HepG2 (cell line): ENCODE results near the gene LRP10. TPM values are rescaled to one million over a fixed set of nuclear protein-coding genes. Genes with fewer than 3 reads are reported as not detected.

Experiments
- ATAC-seq: fragments of 200-7000 bp; cut with Tn5 transposase; 3 replicates; pipeline ENCODE4 v1.9.1; 2020; ENCODE audit warnings: mild to moderate bottlenecking, moderate library complexity
- BruUV-seq: library from RNA; stranded (reverse); fragments of 400-500 nt; replicated peaks from 2 replicates; lab custom pipeline; 2021; lab: Mats Ljungman, UMichigan
- CTCF ChIA-PET: fragments of 300-600 bp; formaldehyde crosslinking; extraction: SDS; loops from one replicate; lab custom pipeline; 2021; ENCODE audit warnings: low total read pairs, inconsistent platforms, low intra/inter-chr PET ratio; lab: Yijun Ruan, JAX
- POLR2A ChIA-PET: fragments of 350-600 bp; sonication (Branson Sonifier 250); formaldehyde crosslinking; loops from one replicate; lab custom pipeline; 2020; ENCODE audit warnings: antibody characterized with exemption, inconsistent platforms; lab: Yijun Ruan, JAX
- DNase-seq: peaks from one replicate; pipeline ENCODE4 v3.0.0-alpha.2; 2015; ENCODE audit warnings: low spot score
- FAIRE-seq: peaks from 3 replicates; lab custom pipeline; 2011; peaks lifted over from hg19 to GRCh38; lab: Jason Lieb, UNC
- H2AFZ ChIP-seq: one replicate; pipeline ENCODE4 v1.6.1; 2011; ENCODE audit warnings: low read length, inconsistent platforms
- H3K27ac ChIP-seq: fragments of 300-600 bp; 3 replicates; pipeline ENCODE4 v1.8.0; 2011; ENCODE audit warnings: mixed run types, mild to moderate bottlenecking, mixed read lengths, low read length, inconsistent platforms; ENCODE audit not compliant: insufficient read depth; ENCODE audit errors: extremely low read length
- H3K27me3 ChIP-seq, 2 experiments: fragments of 200-600 bp in 1 of 2; 2 replicates in 1 of 2; 3 replicates in 1 of 2; pipeline versions ENCODE4 v1.6.0 to v1.8.0; 2011; ENCODE audit warnings: low read length in 2 of 2, mild to moderate bottlenecking in 2 of 2, moderate library complexity in 2 of 2, inconsistent platforms in 1 of 2; ENCODE audit not compliant: insufficient read depth in 2 of 2, control insufficient read depth in 1 of 2
- H3K36me3 ChIP-seq, 2 experiments: fragments of 200-600 bp in 1 of 2; replicated peaks in 1 of 2; 2 replicates in 1 of 2; 3 replicates in 1 of 2; pipeline versions ENCODE4 v1.5.1 to v1.8.0; 2011; ENCODE audit warnings: low read length in 2 of 2, inconsistent platforms in 1 of 2; ENCODE audit not compliant: insufficient read depth in 2 of 2, control insufficient read depth in 1 of 2
- H3K4me1 ChIP-seq: 2 replicates; pipeline ENCODE4 v1.5.1; 2012; ENCODE audit warnings: low read length, inconsistent platforms; ENCODE audit not compliant: insufficient read depth
- H3K4me2 ChIP-seq: 2 replicates; pipeline ENCODE4 v1.6.0; 2011; ENCODE audit warnings: low read depth, low read length, inconsistent platforms
- H3K4me3 ChIP-seq, 3 experiments: fragments of 200-600 bp in 1 of 3; sonication (generic), shearing (Covaris generic) in 1 of 3; replicated peaks in 1 of 3; 2 replicates each; pipeline ENCODE4 v1.5.1; 2011 to 2016; ENCODE audit warnings: low read length in 3 of 3, inconsistent platforms in 2 of 3, low read depth in 2 of 3, mild to moderate bottlenecking in 2 of 3, control low read depth in 1 of 3, mixed read lengths in 1 of 3; ENCODE audit not compliant: insufficient read depth in 1 of 3
- H3K79me2 ChIP-seq: one replicate; pipeline ENCODE4 v1.6.1; 2011; ENCODE audit warnings: low read length, inconsistent platforms; ENCODE audit not compliant: insufficient read depth
- H3K9ac ChIP-seq: 2 replicates; pipeline ENCODE4 v1.6.0; 2011; ENCODE audit warnings: mild to moderate bottlenecking, low read depth, low read length, inconsistent platforms; ENCODE audit not compliant: insufficient read depth
- H3K9me3 ChIP-seq: 2 replicates; pipeline ENCODE4 v1.5.1; 2012; ENCODE audit warnings: mild to moderate bottlenecking, low read length
- H4K20me1 ChIP-seq: 2 replicates; pipeline ENCODE4 v1.6.0; 2011; ENCODE audit warnings: inconsistent platforms, mild to moderate bottlenecking, low read length, moderate library complexity; ENCODE audit not compliant: insufficient read depth
- CC2D1A ChIP-seq: sonication (generic); formaldehyde crosslinking; IDR thresholded peaks from 2 replicates; pipeline ENCODE4 v1.8.1; 2023; ENCODE audit warnings: mild to moderate bottlenecking, missing genetic modification reagents
- HOXA3 ChIP-seq: sonication (generic); formaldehyde crosslinking; IDR thresholded peaks from 2 replicates; pipeline ENCODE4 v1.5.0; 2020; ENCODE audit warnings: missing genetic modification reagents
- MEF2D ChIP-seq: sonication (generic); formaldehyde crosslinking; IDR thresholded peaks from 2 replicates; pipeline ENCODE4 v1.5.1; 2020; ENCODE audit warnings: mild to moderate bottlenecking, missing genetic modification reagents
- SALL1 ChIP-seq: sonication (generic); formaldehyde crosslinking; IDR thresholded peaks from 2 replicates; pipeline ENCODE4 v1.8.0; 2022; ENCODE audit warnings: mild to moderate bottlenecking, missing genetic modification reagents
- ZBTB33 ChIP-seq: sonication (generic); formaldehyde crosslinking; IDR thresholded peaks from 2 replicates; pipeline ENCODE4 v1.4.0; 2020; ENCODE audit warnings: missing genetic modification reagents
- ZMYM3 ChIP-seq: sonication (generic); formaldehyde crosslinking; IDR thresholded peaks from 2 replicates; pipeline ENCODE4 v1.5.1; 2020; ENCODE audit warnings: mild to moderate bottlenecking, missing genetic modification reagents
- ZNF280D ChIP-seq: sonication (generic); formaldehyde crosslinking; IDR thresholded peaks from 2 replicates; pipeline ENCODE4 v1.5.1; 2020; ENCODE audit warnings: mild to moderate bottlenecking, missing genetic modification reagents
- ZNF292 ChIP-seq: sonication (generic); formaldehyde crosslinking; IDR thresholded peaks from 2 replicates; pipeline ENCODE4 v1.8.1; 2022; ENCODE audit warnings: mild to moderate bottlenecking, low read depth, missing genetic modification reagents, borderline replicate concordance
- ZNF569 ChIP-seq: sonication (generic); formaldehyde crosslinking; IDR thresholded peaks from 2 replicates; pipeline ENCODE4 v1.5.0; 2020; ENCODE audit warnings: mild to moderate bottlenecking, missing genetic modification reagents, moderate library complexity, borderline replicate concordance
- ZNF574 ChIP-seq: sonication (generic); formaldehyde crosslinking; IDR thresholded peaks from 2 replicates; pipeline ENCODE4 v1.4.0; 2020; ENCODE audit warnings: missing genetic modification reagents
- ZNF614 ChIP-seq: IDR thresholded peaks from 2 replicates; pipeline ENCODE4 v1.6.1; 2018; ENCODE audit warnings: missing biosample characterization, missing genetic modification reagents, inconsistent platforms, borderline replicate concordance
- ZNF644 ChIP-seq: IDR thresholded peaks from 2 replicates; pipeline ENCODE4 v1.6.1; 2016; ENCODE audit warnings: low read depth
- ZNF770 ChIP-seq: sonication (generic); formaldehyde crosslinking; IDR thresholded peaks from 2 replicates; pipeline ENCODE4 v1.5.0; 2020; ENCODE audit warnings: mild to moderate bottlenecking, missing genetic modification reagents
- WGBS: methylation state at CpG from one replicate; pipeline ENCODE4 v1.1.6; 2017; ENCODE audit warnings: low lambda C conversion rate; 5-methylcytosine and 5-hydroxymethylcytosine counted together
- in situ Hi-C: cut with HindIII; loops from 2 replicates; pipeline ENCODE4 v1.10.0; 2017; ENCODE audit warnings: low pct_unique_long_range_greater_than_20kb; ENCODE audit not compliant: extremely low pct_ligation_motif_present
- intact Hi-C: fragments of 100-400 bp; cut with micrococcal nuclease; formaldehyde crosslinking; loops from one replicate; pipeline ENCODE4 v1.10.0; 2022; ENCODE audit not compliant: unreplicated experiment
- polyA plus RNA-seq, 8 experiments: library from polyadenylated mRNA; depleted of rRNA in 3 of 8; stranded (reverse) in 7 of 8; unstranded in 1 of 8; fragments of >200 nt; fragmentation: Illumina TruSeq in 4 of 8; extraction: Trizol in 4 of 8; gene quantifications; 2 replicates each; pipeline versions ENCODE4 v1.2.1 to v1.2.3, GENCODE V29; 2011 to 2016; ENCODE audit warnings: low read depth in 4 of 8, missing spikeins in 1 of 8, mixed read lengths in 1 of 8; ENCODE audit not compliant: insufficient read depth in 1 of 8
- total RNA-seq, 5 experiments: library from RNA; depleted of rRNA; stranded (reverse); fragments of >200 nt; fragmentation: Illumina TruSeq; extraction: Trizol; gene quantifications; 2 replicates each; pipeline ENCODE4 v1.2.3, GENCODE V29; 2016; ENCODE audit warnings: low read depth in 1 of 5

The LRP10 gene
- total and polyA plus RNA-seq, 2 of the 13 experiments (the other 11 are each of a cell fraction or from before 2014, with no cell fraction given), result 16.9 to 45.2 TPM

- TF ChIP-seq ZNF569 (CRISPR knock-in tag), result 0 out of 2 replicates have a peak, but pooled peaks have one; percentile 81
- TF ChIP-seq CC2D1A, result 0 out of 2 replicates have a peak, but pooled peaks have one; percentile 6
These were observed 32.2 kb downstream of the LRP10 start (continued) for GRCh38 chr14:22903742-22904087.

GRCh38 chr14:22905627-22906026 is 34.1 kb downstream of the LRP10 start:
- ChIA-PET CTCF (no interaction called here), POLR2A (interaction anchor here (1.2 to 1.6 kb wide), 2 partner anchors 11 to 24 kb away, joined by 4 read pairs; partner anchors contain the start of gene PRMT5)
- no TSS peak for BruUV-seq
- H2AFZ ChIP-seq, result no peak overlapping the region
- ATAC-seq (no peak), DNase-seq (no peak), FAIRE-seq (no peak)
- H3K79me2 ChIP-seq, result no peaks in the 10 kb centered on the region
- intact Hi-C loops, result no loop called here
- peaks cover 43% of the 10 kb centered on the region for H3K4me1 ChIP-seq
- no peak overlapping the region for H3K27ac ChIP-seq
- in situ Hi-C loops, result no loop called here
- 76% methylated on average over 4 of the region's 4 CpGs for WGBS
- H3K9ac ChIP-seq, result no peak overlapping the region
- H4K20me1 ChIP-seq, result no peaks in the 10 kb centered on the region
- H3K9me3 ChIP-seq, result no peaks in the 10 kb centered on the region
- no peak overlapping the region for H3K4me3 ChIP-seq
- H3K4me2 ChIP-seq, result no peak overlapping the region
- H3K36me3 ChIP-seq, result no peaks in the 10 kb centered on the region
- H3K27me3 ChIP-seq, result no peaks in the 10 kb centered on the region
- TF ChIP-seq ZMYM3 (CRISPR knock-in tag) (peak; percentile 52; the same call in 1 of the 2 replicates), ZNF574 (CRISPR knock-in tag) (no peak), MEF2D (CRISPR knock-in tag) (0 out of 2 replicates have a peak, but pooled peaks have one; percentile 1), ZBTB33 (CRISPR knock-in tag) (peak; percentile 98), ZNF614 (peak; percentile 89; the same call in 1 of the 2 replicates), ZNF280D (CRISPR knock-in tag) (0 out of 2 replicates have a peak, but pooled peaks have one; percentile 37), ZNF644 (CRISPR knock-in tag) (0 out of 2 replicates have a peak, but pooled peaks have one; percentile 22), SALL1 (CRISPR knock-in tag) (no peak), ZNF770 (CRISPR knock-in tag) (peak; percentile 90), HOXA3 (CRISPR knock-in tag) (0 out of 2 replicates have a peak, but pooled peaks have one; percentile 19), ZNF292 (CRISPR knock-in tag) (0 out of 2 replicates have a peak, but pooled peaks have one; percentile 39)
